ENCODE measurements around the gene ACTR3C.
"Not testable (repeated sequence)": the region's sequence is repeated elsewhere in the genome, so short reads cannot be mapped to it uniquely, and the experiment has no call there.

ACTR3C gene

GRCh38 chr7:150314639-150315239 is 8.6 kb downstream of the ACTR3C start:
- Mint-ChIP-seq H3K4me3 (no peak overlapping the region), H3K27ac (no peak overlapping the region), H3K36me3 (peaks cover 11% of the 10 kb centered on the region), H3K27me3 (no peaks in the 10 kb centered on the region), H3K4me1 (no peaks in the 10 kb centered on the region), H3K9me3 (no peaks in the 10 kb centered on the region)
- ATAC-seq, result no peak

DNA sequence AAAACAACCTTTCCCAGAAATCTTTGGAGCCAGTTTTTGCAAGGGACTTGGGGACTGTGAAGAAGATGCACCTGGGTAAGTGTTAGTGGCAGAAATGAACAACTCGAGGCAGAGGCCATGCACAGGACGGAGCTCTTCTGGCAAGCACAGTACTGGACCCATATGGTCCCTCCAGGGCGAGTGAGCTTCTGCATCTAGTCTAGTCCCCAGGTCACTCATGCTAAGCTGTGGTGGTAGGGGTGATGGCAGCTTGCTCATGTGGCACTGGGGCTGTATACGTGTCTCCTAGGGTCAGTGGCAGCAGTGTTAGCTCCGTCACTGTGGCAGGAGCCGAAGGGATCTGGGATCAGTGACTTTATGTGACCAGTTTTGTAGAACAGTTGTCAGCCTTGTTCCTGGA is 9.5 kb downstream of the ACTR3C start:
- no peaks in the 10 kb centered on the region for H3K4me1 Mint-ChIP-seq
- H3K27ac Mint-ChIP-seq, result no peak overlapping the region
- no peak for ATAC-seq
- H3K9me3 Mint-ChIP-seq, result no peaks in the 10 kb centered on the region
- H3K4me3 Mint-ChIP-seq, result no peak overlapping the region
- peaks cover 11% of the 10 kb centered on the region for H3K36me3 Mint-ChIP-seq
- no peaks in the 10 kb centered on the region for H3K27me3 Mint-ChIP-seq

- Mint-ChIP-seq H3K27ac (no peak overlapping the region), H3K4me1 (no peaks in the 10 kb centered on the region), H3K27me3 (no peaks in the 10 kb centered on the region), H3K9me3 (no peaks in the 10 kb centered on the region), H3K36me3 (peaks cover 15% of the 10 kb centered on the region), H3K4me3 (no peak overlapping the region)
- ATAC-seq, result no peak
Observed at GRCh38 chr7:150313367-150313809, 10.0 kb downstream of the ACTR3C start.

DNA sequence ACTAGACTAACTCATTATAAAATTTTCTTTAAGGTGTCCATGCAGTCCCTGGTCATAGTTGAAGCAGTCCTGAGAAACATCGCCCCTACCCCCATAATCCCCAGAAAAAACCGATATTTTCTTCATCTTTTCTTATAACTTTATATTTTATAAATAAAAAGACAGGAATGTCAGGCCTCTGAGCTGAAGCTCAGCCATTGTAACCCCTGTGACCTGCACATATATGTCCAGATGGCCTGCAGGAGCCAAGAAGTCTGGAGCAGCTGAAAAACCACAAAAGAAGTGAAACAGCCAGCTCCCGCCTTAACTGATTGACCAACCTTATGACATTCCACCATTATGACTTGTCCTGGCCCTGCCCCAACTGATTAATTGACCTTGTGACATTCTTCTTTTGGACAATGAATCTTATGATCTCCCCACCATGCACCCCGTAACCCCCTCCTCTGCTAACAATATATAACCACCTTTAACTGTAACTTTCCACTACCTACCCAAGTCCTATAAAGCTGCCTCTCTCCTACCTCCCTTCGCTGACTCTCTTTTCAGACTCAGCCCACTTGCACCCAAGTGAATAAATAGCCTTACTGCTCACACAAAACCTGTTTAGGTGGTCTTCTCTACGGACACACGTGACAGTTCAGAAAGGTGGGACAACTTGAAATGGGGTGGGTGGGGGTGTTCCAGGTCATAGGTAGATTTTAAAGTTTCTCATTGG is 10.5 kb downstream of the ACTR3C start:
- not testable (repeated sequence) for H3K4me1 Mint-ChIP-seq, H3K4me3 Mint-ChIP-seq, ATAC-seq, H3K9me3 Mint-ChIP-seq, H3K27ac Mint-ChIP-seq, H3K27me3 Mint-ChIP-seq
- peaks cover 20% of the 10 kb centered on the region for H3K36me3 Mint-ChIP-seq

GRCh38 chr7:150311711-150312110 is 11.6 kb downstream of the ACTR3C start:
- peaks cover 27% of the 10 kb centered on the region for H3K36me3 Mint-ChIP-seq
- H3K9me3 Mint-ChIP-seq, result peaks cover 3% of the 10 kb centered on the region
- H3K27ac Mint-ChIP-seq, result no peak overlapping the region
- ATAC-seq, result no peak
- no peaks in the 10 kb centered on the region for H3K4me1 Mint-ChIP-seq
- no peaks in the 10 kb centered on the region for H3K27me3 Mint-ChIP-seq
- H3K4me3 Mint-ChIP-seq, result no peak overlapping the region

GRCh38 chr7:150311146-150311545 is 12.2 kb downstream of the ACTR3C start:
- H3K36me3 Mint-ChIP-seq, result peaks cover 27% of the 10 kb centered on the region
- H3K27me3 Mint-ChIP-seq, result no peaks in the 10 kb centered on the region
- H3K27ac Mint-ChIP-seq, result no peak overlapping the region
- H3K9me3 Mint-ChIP-seq, result peaks cover 3% of the 10 kb centered on the region
- no peaks in the 10 kb centered on the region for H3K4me1 Mint-ChIP-seq
- no peak overlapping the region for H3K4me3 Mint-ChIP-seq
- ATAC-seq, result no peak

GRCh38 chr7:150308575-150308974 is 14.8 kb downstream of the ACTR3C start:
- no peak for ATAC-seq
- Mint-ChIP-seq H3K27me3 (no peaks in the 10 kb centered on the region), H3K9me3 (peaks cover 3% of the 10 kb centered on the region), H3K36me3 (peaks cover 20% of the 10 kb centered on the region), H3K27ac (no peak overlapping the region), H3K4me1 (no peaks in the 10 kb centered on the region), H3K4me3 (no peak overlapping the region)

- H3K9me3 Mint-ChIP-seq, result peaks cover 3% of the 10 kb centered on the region
- H3K27me3 Mint-ChIP-seq, result no peaks in the 10 kb centered on the region
- no peaks in the 10 kb centered on the region for H3K4me1 Mint-ChIP-seq
- no peak overlapping the region for H3K4me3 Mint-ChIP-seq
- no peak for ATAC-seq
- H3K36me3 Mint-ChIP-seq, result peaks cover 16% of the 10 kb centered on the region
- H3K27ac Mint-ChIP-seq, result no peak overlapping the region
Observed at GRCh38 chr7:150307904-150308303, 15.4 kb downstream of the ACTR3C start.

GRCh38 chr7:150307129-150307528 is 16.2 kb downstream of the ACTR3C start:
- H3K27ac Mint-ChIP-seq, result no peak overlapping the region
- no peaks in the 10 kb centered on the region for H3K27me3 Mint-ChIP-seq
- no peak overlapping the region for H3K4me3 Mint-ChIP-seq
- no peaks in the 10 kb centered on the region for H3K4me1 Mint-ChIP-seq
- H3K9me3 Mint-ChIP-seq, result peaks cover 3% of the 10 kb centered on the region
- peaks cover 16% of the 10 kb centered on the region for H3K36me3 Mint-ChIP-seq
- no peak for ATAC-seq

GRCh38 chr7:150306377-150306776 is 17.0 kb downstream of the ACTR3C start:
- H3K27ac Mint-ChIP-seq, ATAC-seq, H3K27me3 Mint-ChIP-seq, H3K4me1 Mint-ChIP-seq, H3K4me3 Mint-ChIP-seq, H3K9me3 Mint-ChIP-seq: not testable (repeated sequence)
- H3K36me3 Mint-ChIP-seq, result peaks cover 16% of the 10 kb centered on the region

GRCh38 chr7:150305903-150306284 is 17.5 kb downstream of the ACTR3C start:
- H3K27ac Mint-ChIP-seq, H3K27me3 Mint-ChIP-seq, H3K4me1 Mint-ChIP-seq, H3K9me3 Mint-ChIP-seq, H3K4me3 Mint-ChIP-seq, ATAC-seq: not testable (repeated sequence)
- peaks cover 16% of the 10 kb centered on the region for H3K36me3 Mint-ChIP-seq

DNA sequence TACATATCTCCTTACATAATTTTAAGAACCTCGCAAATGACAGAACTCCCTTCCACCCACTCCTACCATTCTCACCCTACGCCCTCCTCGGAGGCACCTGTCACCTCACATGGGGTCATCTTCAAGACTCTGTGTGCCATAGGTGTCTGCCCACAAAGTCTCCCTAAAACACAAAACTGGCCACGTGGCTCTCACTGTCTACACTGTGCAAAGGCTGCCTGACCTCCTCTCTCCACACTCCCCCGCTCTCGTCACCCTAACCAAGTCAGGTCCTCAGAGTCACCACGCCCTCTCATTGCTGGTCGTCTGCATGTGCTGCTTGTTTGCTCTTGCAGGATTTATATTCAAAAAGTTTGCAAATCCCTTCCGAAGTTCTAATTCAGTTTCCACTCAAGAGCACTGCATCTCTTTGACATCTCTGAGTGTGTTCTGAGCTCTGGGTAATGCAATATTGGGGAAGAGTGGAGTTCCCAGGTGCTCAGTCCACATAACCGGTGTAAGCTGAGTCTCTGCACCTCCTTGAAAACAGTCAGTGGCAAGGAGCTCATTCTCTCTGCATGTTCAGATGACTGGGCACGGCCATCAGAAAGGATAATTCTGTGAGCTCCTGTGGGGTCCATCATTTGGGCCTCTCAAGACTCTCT is 18.0 kb downstream of the ACTR3C start:
- not testable (repeated sequence) for ATAC-seq, H3K27ac Mint-ChIP-seq, H3K9me3 Mint-ChIP-seq

GRCh38 chr7:150304499-150305258 is 18.7 kb downstream of the ACTR3C start:
- H3K9me3 Mint-ChIP-seq, H3K4me3 Mint-ChIP-seq, H3K4me1 Mint-ChIP-seq, H3K27ac Mint-ChIP-seq, H3K27me3 Mint-ChIP-seq, ATAC-seq: not testable (repeated sequence)
- peaks cover 16% of the 10 kb centered on the region for H3K36me3 Mint-ChIP-seq

More for the DNA sequence above, 18.0 kb downstream of the ACTR3C start:
- not testable (repeated sequence) for H3K4me3 Mint-ChIP-seq, H3K4me1 Mint-ChIP-seq, H3K27me3 Mint-ChIP-seq
- H3K36me3 Mint-ChIP-seq, result peaks cover 16% of the 10 kb centered on the region

GRCh38 chr7:150302908-150303310 is 20.4 kb downstream of the ACTR3C start:
- H3K4me3 Mint-ChIP-seq, H3K9me3 Mint-ChIP-seq, H3K36me3 Mint-ChIP-seq, H3K27me3 Mint-ChIP-seq, H3K27ac Mint-ChIP-seq, H3K4me1 Mint-ChIP-seq, ATAC-seq: not testable (repeated sequence)

DNA sequence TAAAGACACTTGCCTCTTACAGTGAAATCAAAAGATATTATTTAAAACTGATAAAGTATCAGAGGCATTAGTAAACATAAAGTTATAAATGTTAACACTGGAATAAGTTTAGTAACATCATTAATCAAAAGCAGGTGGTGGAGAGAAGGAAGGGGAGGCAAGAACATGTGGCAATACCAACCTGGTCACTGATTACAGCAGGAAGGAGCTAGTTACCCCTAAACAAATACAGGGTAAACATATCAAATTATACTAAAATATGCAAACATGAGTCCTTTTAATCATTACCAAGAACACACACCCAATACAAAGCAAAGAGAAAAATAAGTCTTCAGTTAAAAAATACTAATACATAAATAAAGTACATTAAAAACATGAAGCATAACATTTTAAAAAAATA is 25.4 kb downstream of the ACTR3C start:
- ATAC-seq, H3K4me1 Mint-ChIP-seq, H3K9me3 Mint-ChIP-seq, H3K4me3 Mint-ChIP-seq, H3K27me3 Mint-ChIP-seq, H3K36me3 Mint-ChIP-seq, H3K27ac Mint-ChIP-seq: not testable (repeated sequence)
